GM19240 (cell line): ENCODE measurements around the gene DSP.

Experiments used
- DNase-seq: peaks from one replicate; pipeline ENCODE4 v3.0.0; 2011; ENCODE audit warnings: low spot score; ENCODE audit not compliant: insufficient read length

Gene DSP

GRCh38 chr6:7537565-7538174 is 3.8 kb upstream of the DSP start:
- no peak for DNase-seq

GRCh38 chr6:7538484-7538883 is 3.0 kb upstream of the DSP start:
- DNase-seq: no peak

DNA sequence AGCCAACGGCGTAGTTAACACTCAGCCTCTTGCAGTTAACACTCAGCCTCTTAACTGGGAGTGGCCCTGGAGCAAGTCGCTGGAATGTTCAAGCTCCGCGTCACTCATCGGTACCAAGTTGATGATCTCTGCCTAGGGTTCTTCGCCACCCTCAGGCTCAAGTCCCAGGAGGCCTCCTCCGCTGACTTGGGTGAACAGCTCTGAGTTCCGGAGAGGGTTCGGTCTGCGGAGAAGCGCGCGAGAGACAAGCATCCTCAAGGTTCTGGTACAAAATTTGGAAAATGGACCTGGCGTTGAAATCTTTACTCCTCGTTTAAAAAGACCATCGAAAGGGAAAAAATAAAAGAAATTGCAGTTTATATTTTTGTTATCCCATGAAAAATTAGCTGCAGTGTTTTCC is 876 bp upstream of the DSP start:
- DNase-seq: no peak

DNA sequence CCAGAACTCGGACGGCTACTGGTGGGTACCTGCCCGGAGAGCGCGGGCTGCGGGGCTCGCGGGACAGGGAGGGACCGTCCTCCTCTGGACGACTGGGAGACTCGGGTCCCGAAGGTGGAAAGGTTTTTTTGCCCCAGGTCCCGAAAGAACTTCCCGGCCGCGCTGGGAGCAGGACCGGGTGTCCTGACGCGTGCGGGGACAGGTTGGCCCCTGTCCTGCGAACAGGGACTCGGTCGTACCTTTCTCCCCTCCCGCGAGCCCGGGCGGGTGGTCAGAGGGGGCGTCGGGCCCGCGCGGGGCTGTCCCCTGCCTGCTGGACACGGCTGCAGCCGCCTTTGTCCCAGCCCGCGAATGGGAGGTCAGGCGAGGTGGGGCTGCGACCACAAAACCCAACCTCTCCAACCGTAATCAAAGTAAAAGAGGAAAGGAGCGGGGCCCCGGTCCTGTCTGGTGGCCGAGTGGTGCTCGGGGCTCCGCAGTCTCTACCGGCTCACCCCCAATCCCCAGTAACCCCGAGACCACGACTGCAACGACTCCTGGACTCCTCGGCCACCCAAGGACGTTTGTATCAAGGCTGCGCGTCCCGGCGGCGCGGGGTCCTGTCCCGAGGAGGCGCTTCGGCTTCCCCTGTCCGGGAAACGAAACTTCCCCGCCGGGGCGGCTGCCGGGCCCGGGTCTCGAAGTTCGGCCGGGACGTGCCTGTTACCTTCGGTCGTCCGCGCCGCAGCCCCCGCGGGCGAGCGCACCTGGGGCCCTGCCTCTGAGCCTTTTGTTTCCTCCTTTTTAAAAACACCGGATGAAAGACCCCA is 798 bp downstream of the DSP start:
- no peak for DNase-seq

DNA sequence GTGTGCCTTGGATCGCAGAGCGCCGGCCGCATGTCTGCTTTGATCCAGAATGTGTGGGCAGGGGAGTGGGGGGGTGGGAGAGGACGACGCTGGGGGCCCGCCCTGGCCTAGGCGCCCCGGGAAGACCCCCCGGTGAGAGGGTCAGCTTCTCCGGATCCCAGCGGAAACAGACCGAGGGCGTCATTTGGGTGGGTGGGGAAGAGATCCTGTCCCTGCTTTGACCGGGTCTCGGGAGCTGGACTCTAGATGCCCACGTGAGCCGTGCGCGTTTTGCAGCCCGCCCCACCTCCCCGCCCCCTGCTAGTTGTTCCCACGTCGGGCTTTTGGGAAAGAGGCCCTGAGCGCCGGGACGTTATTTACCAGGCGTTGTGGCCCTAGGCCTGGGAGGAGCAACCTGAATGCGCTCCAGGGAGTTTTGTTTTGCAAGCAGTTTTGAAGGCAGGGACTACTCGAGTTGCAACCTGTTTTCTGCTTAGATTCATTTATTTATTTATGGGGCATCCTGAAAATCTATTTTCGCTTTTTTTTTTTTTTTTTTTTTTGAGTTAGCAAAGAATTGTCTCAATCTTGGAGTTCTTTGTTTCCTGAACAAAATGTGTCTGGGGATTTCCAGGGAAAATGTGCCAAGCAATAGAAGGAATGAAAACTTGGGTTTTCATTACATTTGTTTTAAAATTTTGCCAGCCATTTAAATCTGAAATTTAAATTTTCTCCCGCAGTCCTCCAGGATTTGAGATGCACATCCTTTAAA is 1.6 kb downstream of the DSP start:
- no peak for DNase-seq

DNA sequence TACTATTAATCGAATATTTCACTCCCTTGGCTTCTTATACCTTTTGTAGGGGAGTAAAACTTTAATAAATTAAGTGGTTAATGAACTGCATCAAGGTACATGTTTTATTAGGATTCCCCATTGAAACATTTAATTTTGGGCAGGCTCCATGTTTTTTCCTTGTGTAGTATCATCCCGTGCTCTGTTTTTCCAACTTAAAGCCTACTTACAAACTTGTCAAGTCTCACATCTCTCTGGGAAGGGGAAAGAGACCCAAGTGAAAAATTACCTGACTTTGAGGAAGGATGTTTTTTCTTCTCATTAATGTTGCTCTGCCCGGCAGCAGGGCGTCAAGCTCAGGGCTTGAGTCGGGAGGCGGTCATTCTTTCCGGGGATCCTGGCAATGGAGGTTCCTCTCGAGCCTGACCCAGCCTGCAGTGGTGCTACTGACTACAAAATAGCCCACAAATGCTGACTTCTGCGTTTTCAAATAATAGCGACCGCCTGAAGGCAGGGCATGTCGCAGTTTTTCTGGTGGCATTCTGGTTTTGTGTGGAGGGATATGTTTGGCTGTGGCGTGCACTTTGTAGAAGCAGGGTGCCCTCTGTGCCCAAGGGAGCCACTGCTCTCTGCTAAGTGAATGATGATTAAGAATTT is 2.4 kb downstream of the DSP start:
- DNase-seq: no peak

DNA sequence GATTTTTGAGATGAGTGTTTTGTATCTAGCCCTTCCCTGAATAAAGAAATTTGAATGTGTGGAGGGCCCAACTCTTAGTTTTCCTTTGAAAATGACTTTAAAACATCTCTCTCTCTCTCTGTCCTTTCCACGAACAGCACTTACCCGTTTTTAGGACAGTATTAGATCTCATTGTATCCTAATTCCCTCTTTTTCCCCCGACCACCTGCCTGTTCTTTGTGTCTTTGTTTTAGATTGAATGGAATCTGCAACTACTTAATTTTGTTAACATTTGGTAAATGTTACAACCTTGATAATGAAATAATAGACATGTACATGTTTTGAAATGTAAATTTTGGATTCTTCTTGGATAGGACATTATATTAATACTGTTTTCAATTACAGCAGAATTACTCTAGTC is 3.1 kb downstream of the DSP start:
- DNase-seq: no peak

GRCh38 chr6:7545316-7546019 is 4.0 kb downstream of the DSP start:
- DNase-seq: no peak

DNA sequence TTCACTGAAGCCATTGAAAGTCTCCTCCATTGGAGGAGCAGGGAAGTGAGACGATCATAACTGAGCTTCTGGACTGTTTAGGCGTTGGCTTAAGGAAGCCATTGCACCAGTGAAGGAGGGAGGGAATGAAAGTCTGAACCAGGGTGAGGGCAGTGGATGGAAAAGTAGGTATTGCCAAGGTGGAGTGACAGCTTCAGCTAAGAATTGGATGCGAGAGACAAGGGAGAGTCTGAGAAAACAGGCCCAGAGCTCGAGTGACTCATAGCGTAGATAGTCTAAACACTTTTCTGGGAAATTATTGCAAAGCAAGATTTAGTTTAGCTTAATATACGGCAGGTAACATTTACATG is 4.5 kb downstream of the DSP start:
- DNase-seq: no peak

DNA sequence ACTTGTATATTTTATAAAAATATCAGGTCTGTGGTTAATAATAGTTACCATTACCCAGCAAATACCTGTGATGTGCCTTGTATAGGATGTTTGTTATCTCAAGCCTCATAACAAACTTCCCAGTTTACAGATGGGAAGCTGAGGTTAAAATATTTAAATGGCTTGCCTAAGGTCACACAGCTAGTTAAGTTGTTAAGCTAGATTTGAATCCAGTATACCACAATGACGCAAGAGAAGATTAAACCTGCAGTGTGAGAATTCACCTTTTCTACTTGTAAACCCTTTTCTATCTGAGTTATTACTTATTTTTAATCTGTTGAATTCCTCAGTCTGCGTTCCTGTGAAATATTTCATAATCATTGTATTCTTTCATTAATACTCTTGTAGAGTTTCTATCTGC is 4.9 kb downstream of the DSP start:
- DNase-seq: no peak

DNA sequence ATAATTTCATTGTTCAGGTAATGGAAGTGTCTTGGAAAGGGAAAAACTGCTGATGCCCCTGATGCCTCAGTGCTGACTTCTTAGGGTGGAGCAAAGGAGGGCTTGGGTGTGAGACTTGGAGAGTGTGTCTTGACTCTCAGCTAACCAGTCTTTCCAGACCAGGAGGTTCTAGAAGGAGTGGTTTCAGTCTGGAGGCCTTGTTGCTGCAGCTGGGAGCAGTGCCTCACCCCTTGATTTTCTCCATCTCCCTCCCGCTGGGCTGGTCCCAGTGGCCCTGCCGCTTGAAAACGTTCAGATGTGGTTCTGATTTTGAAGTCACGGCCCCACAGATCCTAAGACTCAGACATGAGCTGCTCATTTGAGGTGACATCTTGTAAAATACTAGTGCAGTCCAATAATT is 5.4 kb downstream of the DSP start:
- no peak for DNase-seq

GRCh38 chr6:7547315-7547714 is 5.8 kb downstream of the DSP start:
- no peak for DNase-seq

GRCh38 chr6:7550433-7550801 is 8.9 kb downstream of the DSP start:
- no peak for DNase-seq

DNA sequence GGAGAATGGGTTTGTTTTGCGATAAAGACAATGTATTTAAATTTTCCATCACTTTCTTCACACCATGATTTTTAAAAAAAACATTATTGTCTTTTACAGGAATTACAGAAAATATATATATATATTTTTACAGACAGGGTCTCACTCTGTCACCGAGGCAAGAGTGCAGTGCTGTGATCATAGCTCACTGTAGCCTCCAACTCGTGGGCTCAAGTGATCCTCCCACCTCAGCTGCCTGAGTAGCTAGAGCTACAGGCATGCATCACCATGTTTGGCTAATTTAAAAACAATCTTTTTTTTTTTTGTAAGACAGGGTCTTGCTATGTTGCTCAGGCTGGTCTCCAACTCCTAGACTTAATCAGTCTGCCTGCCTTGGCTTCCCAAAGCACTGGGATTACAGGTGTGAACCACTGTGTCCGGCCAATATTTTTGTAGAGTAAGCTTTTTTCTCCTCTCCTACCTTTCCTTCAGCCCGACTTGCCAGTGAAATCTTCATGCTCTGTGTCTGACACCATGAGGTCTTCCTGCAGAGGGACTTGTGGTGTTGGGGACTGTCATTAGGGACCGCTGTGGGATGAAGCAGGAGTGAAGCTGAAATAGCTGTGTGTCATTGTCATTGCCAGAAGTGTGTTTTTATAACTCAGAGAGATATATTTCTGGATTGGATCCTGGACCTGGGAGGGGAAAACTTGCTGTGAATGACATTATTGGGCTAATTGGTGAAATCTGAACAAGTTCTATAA is 13.2 kb downstream of the DSP start:
- no peak for DNase-seq

GRCh38 chr6:7555671-7556070 is 14.2 kb downstream of the DSP start:
- no peak for DNase-seq

GRCh38 chr6:7556394-7557106 is 15.1 kb downstream of the DSP start:
- DNase-seq: no peak

- no peak for DNase-seq
Measured at GRCh38 chr6:7557652-7558051, 16.2 kb downstream of the DSP start.

- no peak for DNase-seq
Measured at GRCh38 chr6:7558781-7559180, 17.3 kb downstream of the DSP start.

GRCh38 chr6:7559196-7559595 is 17.7 kb downstream of the DSP start:
- DNase-seq: no peak

- no peak for DNase-seq
Measured at GRCh38 chr6:7559651-7560385, 18.3 kb downstream of the DSP start.
